ENCODE data around the gene MAP3K13.
"Not testable (repeated sequence)": the region's sequence is repeated elsewhere in the genome, so short reads cannot be mapped to it uniquely, and the experiment has no call there.

The MAP3K13 gene

DNA sequence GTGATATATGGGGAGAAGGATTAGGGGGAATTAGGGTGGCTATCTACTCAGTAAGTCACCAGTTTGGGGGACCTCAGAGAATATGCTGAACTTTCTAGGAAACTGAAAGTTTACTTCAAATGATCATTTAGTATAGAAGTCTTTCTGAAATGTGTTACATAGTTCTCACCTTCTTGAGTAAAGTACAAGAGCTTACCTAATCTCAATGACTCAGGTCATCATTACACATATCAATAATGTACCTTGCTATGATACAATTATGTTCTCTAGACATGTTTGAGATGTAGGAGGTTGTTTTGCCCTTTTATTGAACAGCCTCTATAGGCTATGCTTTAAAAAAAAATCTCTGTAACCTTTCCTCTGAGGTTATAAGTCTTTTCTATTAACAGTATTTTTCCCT is 85.2 kb downstream of the MAP3K13 start:
- DNase-seq, result no peak

DNA sequence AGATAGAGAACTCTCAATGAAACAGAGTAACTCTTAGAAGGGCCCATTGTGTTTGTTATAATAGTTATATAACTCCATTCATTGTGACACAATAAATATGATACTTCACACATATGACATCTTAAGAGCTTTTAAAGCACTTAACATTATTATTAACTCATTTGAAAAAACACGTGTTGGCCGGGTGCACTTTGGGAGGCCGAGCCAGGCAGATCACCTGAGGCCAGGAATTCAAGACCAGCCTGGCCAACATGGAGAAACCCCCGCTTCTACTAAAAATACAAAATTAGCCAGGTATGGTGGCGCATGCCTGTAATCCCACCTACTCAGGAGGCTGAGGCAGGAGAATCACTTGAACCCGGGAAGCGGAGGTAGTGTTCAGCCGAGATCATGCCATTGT is 88.5 kb downstream of the MAP3K13 start:
- not testable (repeated sequence) for DNase-seq

DNA sequence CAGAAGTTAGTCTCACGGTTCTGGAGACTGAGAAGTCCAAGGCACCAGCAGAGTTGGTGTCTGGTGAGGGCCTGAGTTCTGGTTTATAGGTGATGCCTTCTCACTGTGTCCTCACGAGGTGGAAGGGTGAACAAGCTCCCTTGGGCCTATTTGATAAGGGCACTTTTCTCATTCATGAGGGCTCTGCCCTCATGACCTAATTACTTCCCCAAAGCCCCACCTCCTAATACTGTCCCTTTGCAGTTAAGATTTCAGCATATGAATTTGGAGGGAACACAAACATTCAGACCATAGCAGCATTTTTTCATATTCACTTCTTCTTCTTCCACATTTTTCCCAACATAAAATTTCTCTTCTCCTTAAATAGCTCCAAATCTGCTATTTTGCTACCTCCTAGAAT is 94.4 kb downstream of the MAP3K13 start:
- DNase-seq, result no peak

GRCh38 chr3:185460309-185460708 is 97.4 kb downstream of the MAP3K13 start:
- DNase-seq, result no peak

DNA sequence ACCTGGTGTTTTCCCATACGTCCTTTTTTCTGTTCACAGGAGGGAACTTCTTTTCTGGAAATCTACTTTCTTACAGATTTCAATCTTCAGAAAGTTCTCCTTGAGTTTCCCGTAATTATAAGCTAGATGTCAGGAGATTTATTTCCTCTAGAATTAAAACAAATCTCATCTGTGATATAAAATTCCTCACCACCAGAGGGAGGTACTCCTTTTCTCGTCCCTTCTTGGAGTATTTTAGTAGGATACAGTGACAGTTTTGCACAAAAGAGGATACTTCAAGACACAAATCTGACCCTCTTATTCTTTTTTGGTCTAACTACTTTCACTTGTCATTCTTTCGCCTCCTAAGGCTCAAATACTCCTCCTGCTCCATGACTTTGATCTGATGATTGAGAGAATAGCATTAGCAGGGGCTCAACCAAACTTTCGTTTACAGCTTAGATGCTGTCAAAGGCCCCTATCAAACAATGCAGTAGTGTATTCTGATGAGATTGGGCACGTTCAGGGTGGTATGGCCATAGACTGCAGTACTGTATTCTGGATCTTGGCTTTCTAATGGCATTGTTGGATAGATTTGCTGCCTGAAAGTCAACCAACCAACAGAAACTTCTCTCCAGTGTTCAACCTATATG is 97.9 kb downstream of the MAP3K13 start:
- DNase-seq, result no peak

- DNase-seq, result no peak
These were observed 102.5 kb downstream of the MAP3K13 start for GRCh38 chr3:185465471-185465870.

DNA sequence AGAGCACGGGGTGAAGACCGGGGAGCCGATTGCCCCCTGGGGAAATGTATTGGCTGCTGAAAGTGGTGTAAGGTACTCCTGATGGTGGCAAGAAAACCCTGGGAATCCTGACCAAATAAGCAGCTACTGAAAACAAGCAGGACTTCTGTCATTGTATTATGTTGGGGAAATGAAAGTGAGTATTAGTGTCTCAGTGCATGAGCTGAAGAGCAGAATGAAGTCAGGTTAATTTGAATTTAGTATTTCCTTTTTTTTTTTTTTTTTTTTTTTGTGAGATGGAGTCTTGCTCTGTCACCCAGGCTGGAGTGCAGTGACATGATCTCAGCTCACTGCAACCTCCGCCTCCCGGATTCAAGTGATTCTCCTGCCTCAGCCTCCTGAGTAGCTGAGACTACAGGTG is 103.2 kb downstream of the MAP3K13 start:
- not testable (repeated sequence) for DNase-seq

DNA sequence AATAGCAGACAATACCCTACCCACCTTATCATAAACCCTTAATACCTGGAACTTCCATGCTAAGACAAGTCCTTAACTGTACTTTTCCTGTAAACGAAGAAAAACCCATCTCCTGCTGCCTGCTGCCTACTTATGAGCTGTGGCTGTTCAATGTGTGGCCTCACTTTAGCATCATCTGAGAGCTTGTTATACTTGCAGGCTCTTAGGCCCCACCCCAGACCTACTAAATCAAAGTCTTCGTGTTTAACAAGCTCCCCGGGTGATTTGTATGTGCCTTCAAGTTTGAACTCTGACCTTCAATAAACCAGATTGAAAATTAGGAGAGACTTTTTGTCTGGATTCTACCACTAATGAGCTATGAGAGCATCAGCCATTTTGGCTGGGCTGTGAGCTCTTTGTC is 106.6 kb downstream of the MAP3K13 start:
- no peak for DNase-seq

- no peak for DNase-seq
These were observed 107.4 kb downstream of the MAP3K13 start for GRCh38 chr3:185470323-185470722.

GRCh38 chr3:185473290-185473815 is 110.4 kb downstream of the MAP3K13 start:
- DNase-seq, result peak in 1 of 51 donors; percentile 30

DNA sequence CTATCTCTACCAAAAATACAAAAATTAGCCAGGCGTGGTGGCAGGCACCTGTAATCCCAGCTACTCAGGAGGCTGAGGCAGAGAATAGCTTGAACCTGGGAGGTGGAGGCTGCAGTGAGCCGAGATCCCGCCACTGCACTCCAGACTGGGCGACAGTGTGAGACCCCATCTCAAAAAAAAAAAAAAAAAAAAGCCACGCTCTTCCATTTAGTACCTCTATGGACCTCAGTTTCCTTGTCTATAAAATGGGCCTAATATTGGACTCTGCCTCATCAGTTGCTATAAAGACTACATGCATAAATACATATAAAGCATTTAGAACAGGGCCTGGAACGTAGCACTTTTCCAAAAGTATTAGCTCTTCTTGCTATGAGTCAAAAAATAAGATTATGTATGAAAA is 112.0 kb downstream of the MAP3K13 start:
- DNase-seq, result not testable (repeated sequence)

GRCh38 chr3:185477316-185477715 is 114.4 kb downstream of the MAP3K13 start:
- DNase-seq, result no peak

- no peak for DNase-seq
These were observed 116.5 kb downstream of the MAP3K13 start for GRCh38 chr3:185479373-185479945.

DNA sequence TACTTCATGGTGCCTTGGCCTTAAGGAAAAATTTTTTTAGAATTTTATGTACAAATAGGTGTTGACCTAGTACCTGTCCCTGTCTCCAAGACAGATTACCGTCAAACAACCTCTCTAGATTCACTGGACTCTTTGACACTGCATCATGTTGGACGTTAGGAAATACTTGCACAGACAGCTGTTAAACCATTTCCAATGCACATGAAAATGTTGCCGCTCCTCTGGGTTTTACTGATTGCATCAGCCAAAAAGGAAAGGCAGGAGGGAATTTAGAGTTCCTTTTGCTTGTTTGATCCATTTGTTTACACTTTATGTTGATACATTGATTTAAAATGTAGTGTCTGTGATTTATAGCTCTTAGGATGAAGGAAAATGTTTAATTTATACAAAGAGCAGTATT is 121.4 kb downstream of the MAP3K13 start:
- no peak for DNase-seq

DNA sequence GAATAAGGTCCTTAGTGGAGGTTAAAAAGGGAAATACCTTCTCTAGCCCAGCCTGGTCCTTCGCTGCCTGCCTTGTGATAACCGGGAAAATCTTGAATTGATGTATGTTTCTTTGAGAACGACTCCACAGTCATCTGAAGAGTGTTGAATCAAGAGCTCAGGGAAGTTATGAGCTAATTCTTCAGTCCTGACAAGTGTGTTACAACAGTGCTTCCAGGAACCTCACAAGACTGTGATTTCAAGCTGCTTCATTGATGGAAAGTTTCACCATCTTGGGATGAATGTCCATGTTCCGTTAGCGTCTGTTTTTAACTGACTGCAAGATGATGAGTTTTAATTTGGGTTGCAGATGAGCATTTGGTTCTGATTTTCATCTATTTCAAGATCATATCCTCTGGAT is 123.5 kb downstream of the MAP3K13 start:
- DNase-seq, result no peak

GRCh38 chr3:185488465-185488864 is 125.5 kb downstream of the MAP3K13 start:
- DNase-seq, result no peak

DNA sequence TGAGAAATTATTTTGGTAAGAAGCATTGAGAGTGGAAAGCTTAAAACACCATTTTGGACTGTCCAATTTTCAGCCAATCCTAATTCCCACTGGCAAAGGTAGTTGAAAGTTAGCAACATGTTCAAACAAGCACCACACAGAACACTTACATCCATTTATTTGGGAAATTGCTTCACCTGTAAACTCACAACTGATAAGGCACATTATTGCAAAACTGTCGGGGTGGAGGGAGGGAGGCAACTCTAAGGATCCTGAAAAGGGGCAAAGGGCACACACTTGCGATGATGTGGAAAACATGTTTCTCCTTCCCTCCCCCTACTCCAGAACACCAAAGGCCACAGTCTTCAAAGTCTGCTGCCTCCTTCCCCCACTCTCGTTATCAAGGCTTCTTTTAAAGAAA is 126.5 kb downstream of the MAP3K13 start:
- no peak for DNase-seq

DNA sequence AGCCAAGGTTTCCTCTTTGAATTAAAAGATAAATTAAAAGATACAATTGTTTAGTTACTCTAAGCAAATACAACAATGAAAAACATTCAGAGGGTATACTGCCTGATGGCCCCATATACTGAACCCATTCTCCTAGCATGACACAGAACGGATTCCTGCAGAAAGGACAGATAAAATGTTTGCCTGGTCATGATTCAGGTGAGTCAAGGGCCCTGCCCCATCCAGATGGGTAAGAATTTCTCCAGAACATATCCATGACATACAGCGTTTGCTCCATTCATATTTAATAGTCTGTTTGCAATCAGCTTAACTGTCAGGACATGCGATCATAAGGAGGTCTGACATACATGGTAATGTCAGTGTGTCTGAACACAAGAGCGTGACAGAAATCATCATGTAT is 127.3 kb downstream of the MAP3K13 start:
- no peak for DNase-seq

GRCh38 chr3:185498503-185499396 is 135.8 kb downstream of the MAP3K13 start, which contains the start of gene TMEM41A:
TSS of gene TMEM41A (minus strand) at chr3:185499035. CDS start at chr3:185498961, 74 bp downstream.
- DNase-seq, result peak; percentile 60 to 95 (median 89)

DNA sequence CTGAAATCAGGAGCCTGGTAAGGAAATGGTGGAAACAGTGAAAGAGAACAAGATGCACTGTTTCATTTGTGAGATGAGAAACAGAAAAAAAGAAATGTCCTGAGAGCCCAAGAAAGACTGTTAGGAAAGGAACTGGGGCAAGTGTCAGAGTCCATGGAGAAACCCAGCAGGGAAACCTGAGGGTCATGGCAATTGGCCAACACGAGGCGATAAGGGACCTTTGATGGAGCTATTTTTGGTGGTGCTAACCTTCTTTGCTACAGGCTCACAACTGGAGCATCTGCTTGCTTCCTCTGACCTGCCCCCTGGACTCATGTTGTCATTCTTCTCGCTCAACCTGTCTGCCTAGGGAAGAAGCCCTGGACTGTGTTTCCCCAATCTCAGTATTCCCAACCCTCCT is 140.1 kb downstream of the MAP3K13 start:
- DNase-seq, result no peak

DNA sequence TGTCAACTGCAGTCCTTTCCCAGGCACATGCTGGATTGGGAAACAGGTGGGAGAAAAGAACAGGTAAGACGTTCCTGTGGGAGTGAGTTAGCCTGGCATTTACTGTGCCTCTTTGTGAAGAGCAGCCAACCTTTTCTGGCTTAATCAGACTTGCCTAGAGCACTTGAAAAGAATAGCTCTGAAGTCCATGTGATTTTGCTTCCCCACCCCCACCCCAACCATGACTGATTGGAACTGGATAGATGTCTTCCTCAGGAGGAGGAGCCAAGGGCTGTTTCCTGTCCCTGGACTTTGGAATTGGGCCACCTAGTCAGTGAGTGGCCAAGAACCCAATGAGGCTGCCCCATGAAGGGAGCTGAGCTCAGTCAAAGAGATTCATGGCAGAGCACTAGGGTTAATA is 140.6 kb downstream of the MAP3K13 start:
- DNase-seq, result no peak

DNA sequence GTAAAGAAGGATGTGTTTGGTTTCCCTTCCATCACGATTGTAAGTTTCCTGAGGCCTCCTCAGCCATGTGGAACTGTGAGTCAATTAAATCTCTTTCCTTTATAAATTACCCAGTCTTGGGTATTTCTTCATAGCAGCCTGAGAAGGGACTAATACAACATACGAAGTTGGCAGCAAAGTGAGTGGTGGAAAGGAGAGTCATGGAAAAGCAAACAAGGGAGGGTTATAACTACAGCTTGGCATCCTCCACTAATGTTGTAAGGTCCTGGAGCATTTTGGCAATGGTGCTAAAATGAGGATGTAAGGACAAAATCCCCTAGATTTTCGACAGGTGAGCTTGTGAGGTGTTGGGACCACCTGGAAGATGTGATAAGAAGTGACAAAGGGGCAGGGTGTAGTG is 141.7 kb downstream of the MAP3K13 start:
- no peak for DNase-seq

Data from hypothalamus (tissue), 51 donors.